HG02763 (cell line): Measurements from ENCODE around the gene ELK1.
"Not testable (repeated sequence)": the region's sequence is repeated elsewhere in the genome, so short reads cannot be mapped to it uniquely, and the experiment has no call there.

ENCODE experiments used
- ATAC-seq: cut with Tn5 transposase; IDR thresholded peaks from one replicate; pipeline ENCODE4 v1.9.1; 2021; ENCODE audit warnings: mild to moderate bottlenecking, moderate library complexity; ENCODE audit not compliant: unreplicated experiment

ELK1 gene

GRCh38 chrX:47613082-47613481 lies 37.3 kb downstream of the ELK1 start:
- ATAC-seq = no peak

GRCh38 chrX:47612418-47612817 lies 37.9 kb downstream of the ELK1 start:
- no peak for ATAC-seq

GRCh38 chrX:47611926-47612325 lies 38.4 kb downstream of the ELK1 start:
- ATAC-seq = no peak

- no peak for ATAC-seq
Observed at GRCh38 chrX:47611489-47611888, 38.9 kb downstream of the ELK1 start.

GRCh38 chrX:47610511-47610910 lies 39.9 kb downstream of the ELK1 start:
- no peak for ATAC-seq

- ATAC-seq = no peak
Observed at GRCh38 chrX:47608130-47608810, 42.1 kb downstream of the ELK1 start.

- no peak for ATAC-seq
Observed at GRCh38 chrX:47607091-47607490, 43.3 kb downstream of the ELK1 start.

- ATAC-seq = no peak
Observed at GRCh38 chrX:47605024-47605423, 45.3 kb downstream of the ELK1 start.

GRCh38 chrX:47603125-47603524 lies 47.2 kb downstream of the ELK1 start:
- ATAC-seq = not testable (repeated sequence)

GRCh38 chrX:47597222-47597621 lies 53.1 kb downstream of the ELK1 start:
- ATAC-seq = no peak

- ATAC-seq = no peak
Observed at GRCh38 chrX:47596256-47596655, 54.1 kb downstream of the ELK1 start.

GRCh38 chrX:47595716-47596251 lies 54.6 kb downstream of the ELK1 start:
- no peak for ATAC-seq

GRCh38 chrX:47593522-47593921 lies 56.8 kb downstream of the ELK1 start:
- no peak for ATAC-seq

- ATAC-seq = no peak
Observed at GRCh38 chrX:47590984-47591383, 59.4 kb downstream of the ELK1 start.

- no peak for ATAC-seq
Observed at GRCh38 chrX:47587906-47588735, 62.2 kb downstream of the ELK1 start.

- ATAC-seq = no peak
Observed at GRCh38 chrX:47587091-47587891, 63.1 kb downstream of the ELK1 start.

- ATAC-seq = no peak
Observed at GRCh38 chrX:47586043-47586787, 64.1 kb downstream of the ELK1 start.
